ENCODE data around the gene EDIL3. TPM values are rescaled to one million over a fixed set of nuclear protein-coding genes. Genes with fewer than 3 reads are reported as not detected.

The EDIL3 gene
- total and polyA plus RNA-seq, 2 of the 8 experiments (the other 6 are each of a cell fraction or from before 2014, with no cell fraction given) = 14.7 to 47.2 TPM

DNA sequence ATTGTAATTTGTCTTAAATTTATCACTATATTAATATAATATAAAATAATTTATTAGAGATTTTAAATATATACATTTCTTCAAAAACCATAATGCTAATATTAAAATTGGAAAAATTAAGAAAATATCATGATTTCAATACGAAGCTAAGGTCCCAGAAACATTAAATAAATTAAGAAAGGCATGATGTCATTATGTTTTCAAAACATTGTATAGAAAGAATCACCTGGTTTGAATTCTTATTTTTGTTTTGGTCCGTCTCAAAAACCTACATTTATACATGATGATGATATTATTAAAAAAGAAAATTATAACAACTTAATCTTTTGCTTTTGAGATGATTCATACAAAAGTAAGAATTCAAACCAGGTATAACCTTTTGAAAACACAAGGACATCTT lies 8.2 kb upstream of the EDIL3 start (continued):
- TF ChIP-seq CHD2 (IDR thresholded peaks at IDR 0.05; ENCODE audit: low read length) = no peak
- TF ChIP-seq SP4 (IDR thresholded peaks at IDR 0.05; ENCODE audit: low read length) = no peak

Measured in H1 (cell line).